Vagina (tissue), 2 donors: ENCODE measurements around the gene GPATCH2L.

Experiments used
- POLR2AphosphoS5 ChIP-seq, 2 donors: sonication (generic); formaldehyde crosslinking; IDR thresholded peaks; one replicate each; pipeline ENCODE4 v1.9.0; 2017; ENCODE audit warnings: antibody characterized with exemption in 2 of 2, mild to moderate bottlenecking in 2 of 2, low read depth in 1 of 2; ENCODE audit not compliant: insufficient read depth in 1 of 2
- TF ChIP-seq, protein P1 (sequence below), 3 experiments: fragments of 450-650 bp in 2 of 3; fragments of 200-600 bp in 1 of 3; sonication (generic) in 1 of 3; IDR thresholded peaks; one replicate each; pipeline ENCODE4 v1.5.1; 2017 to 2019; ENCODE audit warnings: antibody characterized with exemption in 3 of 3, mild to moderate bottlenecking in 2 of 3, moderate library complexity in 2 of 3

DNA sequence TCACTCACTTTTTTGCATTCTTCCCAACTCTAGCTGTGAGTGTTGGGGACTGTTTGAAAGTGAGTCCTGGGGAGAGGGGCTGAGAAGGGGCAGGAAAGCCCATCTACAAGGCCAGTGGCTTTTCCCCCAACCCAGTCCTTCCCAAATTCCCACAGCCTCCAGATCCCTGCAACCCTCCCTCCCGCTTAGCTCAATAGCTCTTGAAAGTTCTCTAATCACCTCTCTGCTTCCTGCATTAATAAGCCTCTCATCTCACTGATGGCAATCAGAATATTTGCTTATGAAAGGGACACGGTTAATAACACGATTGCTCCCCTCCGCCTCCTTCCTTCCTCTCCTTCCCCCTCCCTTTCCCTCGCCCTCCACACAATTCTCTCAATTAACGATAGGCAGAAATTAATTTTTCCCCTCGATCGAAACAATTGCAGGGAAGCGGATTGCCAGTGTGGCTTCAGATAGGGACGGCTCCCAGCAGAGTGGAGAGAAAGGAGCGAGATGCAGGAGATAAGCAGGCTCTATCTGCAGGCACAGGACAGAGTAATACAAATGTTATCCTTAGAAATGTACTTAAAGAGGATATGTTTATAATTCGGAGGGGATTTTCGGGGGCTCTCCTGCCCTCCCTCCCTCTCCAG, 15.1 kb upstream of the GPATCH2L start:
- TF ChIP-seq, protein P1, sequence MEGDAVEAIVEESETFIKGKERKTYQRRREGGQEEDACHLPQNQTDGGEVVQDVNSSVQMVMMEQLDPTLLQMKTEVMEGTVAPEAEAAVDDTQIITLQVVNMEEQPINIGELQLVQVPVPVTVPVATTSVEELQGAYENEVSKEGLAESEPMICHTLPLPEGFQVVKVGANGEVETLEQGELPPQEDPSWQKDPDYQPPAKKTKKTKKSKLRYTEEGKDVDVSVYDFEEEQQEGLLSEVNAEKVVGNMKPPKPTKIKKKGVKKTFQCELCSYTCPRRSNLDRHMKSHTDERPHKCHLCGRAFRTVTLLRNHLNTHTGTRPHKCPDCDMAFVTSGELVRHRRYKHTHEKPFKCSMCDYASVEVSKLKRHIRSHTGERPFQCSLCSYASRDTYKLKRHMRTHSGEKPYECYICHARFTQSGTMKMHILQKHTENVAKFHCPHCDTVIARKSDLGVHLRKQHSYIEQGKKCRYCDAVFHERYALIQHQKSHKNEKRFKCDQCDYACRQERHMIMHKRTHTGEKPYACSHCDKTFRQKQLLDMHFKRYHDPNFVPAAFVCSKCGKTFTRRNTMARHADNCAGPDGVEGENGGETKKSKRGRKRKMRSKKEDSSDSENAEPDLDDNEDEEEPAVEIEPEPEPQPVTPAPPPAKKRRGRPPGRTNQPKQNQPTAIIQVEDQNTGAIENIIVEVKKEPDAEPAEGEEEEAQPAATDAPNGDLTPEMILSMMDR (IDR thresholded peaks at IDR 0.05) = no peak
- TF ChIP-seq POLR2AphosphoS5 (IDR thresholded peaks at IDR 0.05; ENCODE audit: insufficient read depth in 1 of 2, low read depth in 1 of 2) = no peak
